Suprapubic skin (tissue), 4 donors: Measurements from ENCODE around the gene CENPX. TPM values are rescaled to one million over a fixed set of nuclear protein-coding genes. Genes with fewer than 3 reads are reported as not detected.
A peak's percentile ranks its signal among the peaks of the same experiment; 100 is the strongest.

ENCODE experiments used
- DNase-seq, 2 donors: peaks; one replicate each; pipeline ENCODE4 v3.0.0-alpha.2; 2019; ENCODE audit warnings: low spot score in 2 of 2
- H3K27ac ChIP-seq: fragments of 200-600 bp; sonication (generic); one replicate; pipeline ENCODE4 v1.5.1; 2019
- H3K27me3 ChIP-seq: fragments of 200-600 bp; sonication (generic); one replicate; pipeline ENCODE4 v1.5.1; 2019
- H3K36me3 ChIP-seq: fragments of 200-600 bp; sonication (generic); one replicate; pipeline ENCODE4 v1.5.1; 2019
- H3K4me1 ChIP-seq: fragments of 200-600 bp; sonication (generic); one replicate; pipeline ENCODE4 v1.5.1; 2019
- H3K4me3 ChIP-seq: fragments of 200-600 bp; sonication (generic); one replicate; pipeline ENCODE4 v1.5.1; 2019; ENCODE audit warnings: mild to moderate bottlenecking
- H3K9me3 ChIP-seq: fragments of 200-600 bp; sonication (generic); one replicate; pipeline ENCODE4 v1.5.1; 2019
- EP300 ChIP-seq: sonication (generic); formaldehyde crosslinking; IDR thresholded peaks from one replicate; pipeline ENCODE4 v1.6.1; 2017; ENCODE audit warnings: antibody characterized with exemption
- POLR2A ChIP-seq, 2 donors: fragments of 450-650 bp; IDR thresholded peaks; one replicate each; pipeline ENCODE4 v1.6.1; 2017; ENCODE audit warnings: antibody characterized with exemption in 2 of 2, mild to moderate bottlenecking in 2 of 2, moderate library complexity in 2 of 2
- POLR2AphosphoS5 ChIP-seq, 3 donors: sonication (generic); formaldehyde crosslinking; IDR thresholded peaks; one replicate each; pipeline ENCODE4 v1.6.1; 2017; ENCODE audit warnings: antibody characterized with exemption in 3 of 3
- WGBS: methylation state at CpG from one replicate; pipeline ENCODE4 v1.1.5; 2018; 5-methylcytosine and 5-hydroxymethylcytosine counted together
- total RNA-seq, 4 donors: library from RNA; depleted of rRNA; stranded (reverse); fragments of >200 nt; gene quantifications; one replicate each; pipeline ENCODE4 v1.1.0, GENCODE V29; 2016
- TF ChIP-seq, protein P1 (sequence below), 2 donors: fragments of 200-600 bp in 1 of 2; fragments of 450-650 bp in 1 of 2; sonication (generic) in 1 of 2; IDR thresholded peaks; one replicate each; pipeline ENCODE4 v1.5.1; 2016 to 2019; ENCODE audit warnings: antibody characterized with exemption in 2 of 2, mild to moderate bottlenecking in 1 of 2, moderate library complexity in 1 of 2

CENPX gene
- total RNA-seq, 4 donors from 2014 or later, result 75.8 to 81.6 (median 76.8) TPM

DNA sequence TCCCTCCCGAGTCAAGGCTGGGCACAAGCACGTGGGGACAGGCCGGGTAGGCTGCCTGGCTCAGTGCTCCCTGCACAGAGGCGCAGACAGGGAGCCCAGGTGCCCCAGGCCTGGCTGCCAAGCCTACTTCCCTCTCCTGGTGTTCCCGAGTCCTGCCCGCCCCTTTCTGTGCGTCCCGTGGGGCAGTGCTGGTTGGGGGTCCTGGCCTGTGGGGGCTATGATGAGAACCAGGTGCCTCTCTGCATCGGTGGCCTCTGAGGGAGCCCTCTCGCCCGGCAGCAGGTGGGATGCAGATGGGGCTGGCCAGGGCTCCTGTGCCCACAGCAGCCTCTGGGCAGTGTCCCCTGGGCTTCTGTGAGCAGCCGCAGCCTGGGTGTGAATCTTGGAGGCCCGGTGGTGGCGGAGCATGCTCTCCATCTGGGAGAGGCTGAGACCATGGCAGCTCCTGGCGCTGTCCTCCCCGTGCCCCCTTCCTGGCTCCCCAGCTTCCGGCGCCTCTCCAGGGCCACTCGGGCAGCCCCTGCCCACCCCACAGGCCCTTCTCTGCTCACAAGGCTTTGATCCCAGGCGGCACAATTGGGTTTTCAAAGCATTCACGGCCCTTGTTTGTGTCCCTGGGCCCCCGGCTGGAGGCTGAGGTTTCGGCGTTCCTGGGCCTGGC, 7.2 kb downstream of the CENPX start:
- no peak for DNase-seq
- Histone ChIP-seq H3K9me3 (no peaks in the 10 kb centered on the region), H3K4me1 (peaks cover 26% of the 10 kb centered on the region), H3K27me3 (no peaks in the 10 kb centered on the region), H3K36me3 (peaks cover 15% of the 10 kb centered on the region), H3K4me3 (no peak overlapping the region), H3K27ac (no peak overlapping the region)
- TF ChIP-seq POLR2A (IDR thresholded peaks at IDR 0.05), result no peak
- 71% methylated on average over 23 of the region's 24 CpGs for WGBS

- H3K4me1 ChIP-seq, result peaks cover 26% of the 10 kb centered on the region
- H3K27ac ChIP-seq, result no peak overlapping the region
- no peaks in the 10 kb centered on the region for H3K9me3 ChIP-seq
- no peak overlapping the region for H3K4me3 ChIP-seq
- no peak for DNase-seq
- H3K36me3 ChIP-seq, result peaks cover 15% of the 10 kb centered on the region
- WGBS, result 70% methylated on average over 3 of the region's 13 CpGs
- no peak for TF ChIP-seq POLR2AphosphoS5 (IDR thresholded peaks at IDR 0.05)
- TF ChIP-seq, protein P1, sequence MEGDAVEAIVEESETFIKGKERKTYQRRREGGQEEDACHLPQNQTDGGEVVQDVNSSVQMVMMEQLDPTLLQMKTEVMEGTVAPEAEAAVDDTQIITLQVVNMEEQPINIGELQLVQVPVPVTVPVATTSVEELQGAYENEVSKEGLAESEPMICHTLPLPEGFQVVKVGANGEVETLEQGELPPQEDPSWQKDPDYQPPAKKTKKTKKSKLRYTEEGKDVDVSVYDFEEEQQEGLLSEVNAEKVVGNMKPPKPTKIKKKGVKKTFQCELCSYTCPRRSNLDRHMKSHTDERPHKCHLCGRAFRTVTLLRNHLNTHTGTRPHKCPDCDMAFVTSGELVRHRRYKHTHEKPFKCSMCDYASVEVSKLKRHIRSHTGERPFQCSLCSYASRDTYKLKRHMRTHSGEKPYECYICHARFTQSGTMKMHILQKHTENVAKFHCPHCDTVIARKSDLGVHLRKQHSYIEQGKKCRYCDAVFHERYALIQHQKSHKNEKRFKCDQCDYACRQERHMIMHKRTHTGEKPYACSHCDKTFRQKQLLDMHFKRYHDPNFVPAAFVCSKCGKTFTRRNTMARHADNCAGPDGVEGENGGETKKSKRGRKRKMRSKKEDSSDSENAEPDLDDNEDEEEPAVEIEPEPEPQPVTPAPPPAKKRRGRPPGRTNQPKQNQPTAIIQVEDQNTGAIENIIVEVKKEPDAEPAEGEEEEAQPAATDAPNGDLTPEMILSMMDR (IDR thresholded peaks at IDR 0.05), result no peak
- H3K27me3 ChIP-seq, result no peaks in the 10 kb centered on the region
Observed at GRCh38 chr17:82014971-82015310, 7.7 kb downstream of the CENPX start.

GRCh38 chr17:82014432-82014831, 8.2 kb downstream of the CENPX start:
- Histone ChIP-seq H3K4me3 (no peak overlapping the region), H3K4me1 (peaks cover 26% of the 10 kb centered on the region), H3K27ac (no peak overlapping the region), H3K36me3 (peaks cover 16% of the 10 kb centered on the region), H3K9me3 (no peaks in the 10 kb centered on the region), H3K27me3 (no peaks in the 10 kb centered on the region)
- WGBS, result 17% methylated on average over 16 of the region's 23 CpGs
- TF ChIP-seq POLR2A (IDR thresholded peaks at IDR 0.05), result no peak
- TF ChIP-seq, protein P1 (IDR thresholded peaks at IDR 0.05), result peak in 1 of 2 donors; percentile 23
- DNase-seq, result no peak

DNA sequence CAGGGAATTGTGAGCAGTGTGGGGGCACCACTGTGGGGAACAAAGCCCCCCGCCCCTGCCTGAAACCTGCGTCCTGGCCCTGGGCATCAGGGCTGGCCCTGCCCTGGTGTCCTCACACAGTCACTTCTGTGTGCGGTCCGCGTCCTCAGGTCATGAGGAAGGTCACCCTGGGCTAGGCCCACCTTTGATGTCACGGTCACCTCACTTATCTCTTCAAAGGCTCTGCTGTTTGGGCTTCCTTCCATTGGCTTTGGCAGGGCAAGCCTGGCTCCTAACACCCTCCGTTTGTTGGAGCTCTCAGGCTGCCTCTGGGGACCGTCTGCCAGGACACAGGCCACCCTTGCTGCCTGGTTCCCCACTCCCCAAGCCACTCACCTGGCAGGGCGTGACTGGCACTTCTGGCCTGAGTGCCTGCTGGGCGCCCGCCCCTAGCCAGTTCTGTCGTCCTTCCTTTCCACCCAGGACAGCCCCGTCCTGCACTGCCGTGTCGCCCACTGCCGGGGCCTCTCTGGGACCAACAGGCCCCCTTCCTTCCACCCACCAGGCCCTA, 8.8 kb downstream of the CENPX start:
- DNase-seq, result no peak
- Histone ChIP-seq H3K4me3 (no peak overlapping the region), H3K4me1 (peaks cover 26% of the 10 kb centered on the region), H3K27me3 (no peaks in the 10 kb centered on the region), H3K9me3 (no peaks in the 10 kb centered on the region), H3K27ac (no peak overlapping the region), H3K36me3 (peaks cover 22% of the 10 kb centered on the region)
- WGBS, result 78% methylated on average over 14 of the region's 16 CpGs
- TF ChIP-seq, protein P1 (IDR thresholded peaks at IDR 0.05), result no peak
- no peak for TF ChIP-seq POLR2AphosphoS5 (IDR thresholded peaks at IDR 0.05)

DNA sequence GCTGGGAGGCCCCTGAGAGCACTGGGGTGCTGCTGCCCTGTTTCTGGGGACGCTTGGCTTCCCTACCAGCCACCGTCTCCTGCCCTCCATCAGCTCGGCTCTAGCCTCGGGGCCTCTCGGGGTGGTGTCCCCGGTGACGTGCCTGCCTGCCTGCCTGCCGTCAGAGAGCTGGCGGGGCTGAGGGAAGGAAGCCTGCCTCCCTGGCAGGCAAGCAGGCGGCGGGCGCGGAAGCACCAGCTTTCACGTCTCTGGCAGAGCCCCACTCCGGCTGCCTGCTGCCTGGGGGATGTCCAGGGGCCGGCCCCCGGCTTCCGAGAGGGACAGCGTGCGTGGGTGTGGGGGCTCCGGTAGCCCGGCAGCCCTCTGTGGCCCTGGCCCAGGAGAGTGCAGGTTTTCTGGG, 9.3 kb downstream of the CENPX start:
- no peak overlapping the region for H3K4me3 ChIP-seq
- H3K9me3 ChIP-seq, result no peaks in the 10 kb centered on the region
- H3K27ac ChIP-seq, result no peak overlapping the region
- TF ChIP-seq POLR2A (IDR thresholded peaks at IDR 0.05) (no peak), POLR2AphosphoS5 (IDR thresholded peaks at IDR 0.05) (no peak), EP300 (no peak)
- TF ChIP-seq, protein P1 (IDR thresholded peaks at IDR 0.05), result no peak
- peaks cover 23% of the 10 kb centered on the region for H3K36me3 ChIP-seq
- 31% methylated on average over 11 of the region's 22 CpGs for WGBS
- peaks cover 26% of the 10 kb centered on the region for H3K4me1 ChIP-seq
- DNase-seq, result no peak
- no peaks in the 10 kb centered on the region for H3K27me3 ChIP-seq
